ENCODE measurements around the gene IGFBP4.
"Not testable (repeated sequence)": the region's sequence is repeated elsewhere in the genome, so short reads cannot be mapped to it uniquely, and the experiment has no call there.

Gene IGFBP4

DNA sequence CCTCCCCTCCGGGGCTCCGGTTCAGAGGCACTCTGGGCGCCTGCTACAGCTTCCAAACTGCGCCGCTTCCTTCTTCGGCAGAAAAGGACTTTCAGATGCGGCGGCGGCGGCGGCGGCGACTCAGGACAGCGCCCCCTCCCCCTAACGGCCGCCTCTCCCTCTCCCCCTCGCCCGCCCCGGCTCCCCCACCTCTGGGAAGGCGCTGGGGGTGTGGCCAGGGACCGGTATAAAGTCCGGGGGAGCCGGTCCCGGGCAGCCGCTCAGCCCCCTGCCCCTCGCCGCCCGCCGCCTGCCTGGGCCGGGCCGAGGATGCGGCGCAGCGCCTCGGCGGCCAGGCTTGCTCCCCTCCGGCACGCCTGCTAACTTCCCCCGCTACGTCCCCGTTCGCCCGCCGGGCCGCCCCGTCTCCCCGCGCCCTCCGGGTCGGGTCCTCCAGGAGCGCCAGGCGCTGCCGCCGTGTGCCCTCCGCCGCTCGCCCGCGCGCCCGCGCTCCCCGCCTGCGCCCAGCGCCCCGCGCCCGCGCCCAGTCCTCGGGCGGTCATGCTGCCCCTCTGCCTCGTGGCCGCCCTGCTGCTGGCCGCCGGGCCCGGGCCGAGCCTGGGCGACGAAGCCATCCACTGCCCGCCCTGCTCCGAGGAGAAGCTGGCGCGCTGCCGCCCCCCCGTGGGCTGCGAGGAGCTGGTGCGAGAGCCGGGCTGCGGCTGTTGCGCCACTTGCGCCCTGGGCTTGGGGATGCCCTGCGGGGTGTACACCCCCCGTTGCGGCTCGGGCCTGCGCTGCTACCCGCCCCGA is at the start of gene IGFBP4:
TSS of gene IGFBP4 (plus strand) at position 255 of the 792 bp plus-strand sequence. CDS start at position 541, 286 bp downstream.
- peak; percentile 83 for DNase-seq

GRCh38 chr17:40399185-40399584 is 44.1 kb upstream of the IGFBP4 start:
- DNase-seq, result peak; percentile 8

DNA sequence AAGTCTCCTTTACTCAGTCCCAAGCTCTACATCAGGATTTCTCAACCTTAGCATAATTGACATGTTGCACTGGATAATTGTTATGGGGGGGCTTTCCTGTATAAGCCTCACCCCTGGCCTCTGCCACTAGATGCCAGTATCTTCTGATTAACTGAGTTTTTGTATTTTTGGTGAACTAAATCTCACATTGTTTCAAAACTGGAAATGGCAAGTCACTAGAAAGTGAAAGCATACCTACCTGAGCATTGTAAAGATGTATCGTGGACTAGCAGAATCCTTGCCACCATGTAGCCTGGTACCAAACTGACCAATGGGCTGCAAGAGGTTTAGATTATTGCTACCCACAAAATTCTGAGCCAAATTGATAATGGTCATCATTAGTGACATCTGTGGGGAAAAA is 40.6 kb upstream of the IGFBP4 start:
- no peak for DNase-seq

GRCh38 chr17:40404003-40404402 is 39.2 kb upstream of the IGFBP4 start:
- no peak for DNase-seq

- DNase-seq, result no peak
Observed at GRCh38 chr17:40407460-40407859, 35.8 kb upstream of the IGFBP4 start.

DNA sequence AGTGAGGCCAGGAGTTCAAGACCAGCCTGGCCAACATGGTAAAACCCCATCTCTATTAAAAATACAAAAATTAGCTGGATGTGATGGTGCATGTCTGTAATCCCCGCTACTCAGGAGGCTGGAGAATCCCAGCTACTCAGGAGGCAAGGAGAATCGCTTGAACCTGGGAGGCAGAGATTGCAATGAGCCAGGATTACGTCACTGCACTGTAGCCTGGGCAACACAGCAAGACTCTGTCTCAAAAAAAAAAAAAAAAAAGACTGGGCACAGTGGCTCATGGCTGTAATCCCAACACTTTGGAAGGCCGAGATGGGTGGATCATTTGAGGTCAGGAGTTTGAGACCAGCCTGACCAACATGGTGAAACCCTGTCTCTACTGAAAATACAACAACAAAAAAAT is 33.7 kb upstream of the IGFBP4 start:
- DNase-seq, result not testable (repeated sequence)

GRCh38 chr17:40410082-40410481 is 33.2 kb upstream of the IGFBP4 start:
- DNase-seq, result no peak

- DNase-seq, result no peak
Observed at GRCh38 chr17:40411821-40412220, 31.4 kb upstream of the IGFBP4 start.

GRCh38 chr17:40412880-40413279 is 30.4 kb upstream of the IGFBP4 start:
- DNase-seq, result no peak

GRCh38 chr17:40414312-40414711 is 28.9 kb upstream of the IGFBP4 start:
- DNase-seq, result not testable (repeated sequence)

DNA sequence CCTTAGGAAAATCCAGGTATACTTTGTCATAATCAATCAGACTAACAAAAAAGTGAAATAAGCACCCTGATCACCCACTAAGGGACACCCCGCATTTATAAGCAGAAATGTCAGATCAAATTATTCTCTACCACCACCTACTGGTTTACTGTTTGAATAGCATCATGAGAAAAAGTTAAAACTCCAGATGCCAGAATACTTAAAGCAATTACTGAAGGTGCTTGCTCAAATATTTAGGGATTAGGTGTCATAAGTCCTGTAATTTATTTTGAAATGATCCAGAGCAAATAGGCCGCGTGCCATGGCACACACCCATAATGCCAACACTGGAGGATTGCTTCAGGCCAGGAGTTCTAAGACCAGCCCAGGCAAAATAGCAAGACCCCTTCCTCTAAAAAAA is 27.9 kb upstream of the IGFBP4 start:
- no peak for DNase-seq

DNA sequence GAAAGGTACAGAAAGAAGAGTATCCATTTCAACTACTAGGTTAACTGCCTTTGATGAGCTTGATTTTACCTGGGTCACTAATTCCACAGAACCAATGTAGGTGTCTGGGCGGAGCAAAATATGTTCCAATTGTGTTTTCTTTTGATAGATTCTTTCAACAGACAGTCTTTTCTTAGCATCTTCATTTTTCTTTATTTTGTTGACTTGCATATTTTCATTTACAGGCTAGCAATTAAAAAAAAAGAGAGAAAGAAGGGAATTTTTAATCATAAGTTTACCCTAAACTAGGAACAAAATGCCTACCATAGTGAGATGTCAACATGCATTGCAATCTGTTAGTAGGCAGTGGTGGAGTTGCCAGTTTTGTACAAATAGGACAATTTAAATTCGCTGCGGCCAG is 26.6 kb upstream of the IGFBP4 start:
- DNase-seq, result no peak

GRCh38 chr17:40417258-40417608 is 26.0 kb upstream of the IGFBP4 start:
- DNase-seq, result peak; percentile 32

- DNase-seq, result peak; percentile 94
Observed at GRCh38 chr17:40417609-40418427, 25.4 kb upstream of the IGFBP4 start, which contains the start of gene TOP2A. TSS of gene TOP2A (minus strand) at chr17:40417896. CDS start at chr17:40417791, 105 bp downstream.

DNA sequence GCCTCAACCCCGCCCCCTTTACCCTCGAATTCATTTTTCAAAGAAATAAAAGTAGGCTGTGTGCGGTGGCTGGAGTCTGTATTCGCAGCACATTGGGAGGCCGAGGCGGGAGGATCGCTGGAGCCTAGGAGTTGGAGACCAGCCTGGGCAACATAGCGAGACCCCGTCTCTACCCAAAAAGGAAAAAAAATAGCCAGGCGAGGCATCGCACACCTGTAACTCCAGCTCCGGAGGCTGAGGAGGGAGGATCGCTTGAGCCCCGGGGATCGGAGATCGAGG is 24.9 kb upstream of the IGFBP4 start:
- no peak for DNase-seq

DNA sequence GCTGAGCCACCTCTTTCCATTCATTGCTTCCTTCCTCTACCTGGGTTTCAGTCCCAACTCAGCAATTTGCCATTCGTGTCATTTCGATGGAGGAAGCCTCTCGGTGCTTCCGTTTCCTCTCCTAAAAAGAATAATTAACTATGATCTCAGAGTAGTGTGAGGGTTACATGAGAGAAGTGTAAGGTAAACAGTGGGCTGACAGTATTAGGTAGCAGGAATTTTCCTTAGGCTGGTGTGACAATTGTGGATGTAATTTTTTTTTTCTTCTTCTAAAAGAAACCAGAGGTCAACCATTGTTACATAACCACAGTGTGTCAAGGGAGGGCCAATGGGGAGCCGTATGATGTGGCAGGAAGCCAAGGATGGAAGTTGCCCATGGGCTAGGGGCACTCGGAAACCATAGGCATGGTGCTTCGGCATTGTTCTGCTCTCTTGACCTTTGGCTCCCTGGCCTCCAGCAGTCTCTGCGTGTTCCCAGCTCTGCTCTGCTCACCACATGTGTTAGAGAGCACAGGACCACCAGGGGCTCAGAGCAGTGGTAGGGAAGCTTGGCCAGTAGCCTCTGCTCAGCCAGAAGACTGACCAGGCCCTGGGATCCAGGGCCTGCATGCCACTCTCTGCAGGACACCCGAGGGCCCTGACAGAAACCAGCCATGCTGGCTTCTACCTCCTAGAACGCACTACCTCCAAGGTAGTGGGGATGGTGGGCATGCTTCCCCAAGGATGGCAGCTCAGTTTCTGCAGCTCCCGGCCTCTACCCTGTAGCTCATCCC is 23.5 kb upstream of the IGFBP4 start:
- DNase-seq, result peak; percentile 24

DNA sequence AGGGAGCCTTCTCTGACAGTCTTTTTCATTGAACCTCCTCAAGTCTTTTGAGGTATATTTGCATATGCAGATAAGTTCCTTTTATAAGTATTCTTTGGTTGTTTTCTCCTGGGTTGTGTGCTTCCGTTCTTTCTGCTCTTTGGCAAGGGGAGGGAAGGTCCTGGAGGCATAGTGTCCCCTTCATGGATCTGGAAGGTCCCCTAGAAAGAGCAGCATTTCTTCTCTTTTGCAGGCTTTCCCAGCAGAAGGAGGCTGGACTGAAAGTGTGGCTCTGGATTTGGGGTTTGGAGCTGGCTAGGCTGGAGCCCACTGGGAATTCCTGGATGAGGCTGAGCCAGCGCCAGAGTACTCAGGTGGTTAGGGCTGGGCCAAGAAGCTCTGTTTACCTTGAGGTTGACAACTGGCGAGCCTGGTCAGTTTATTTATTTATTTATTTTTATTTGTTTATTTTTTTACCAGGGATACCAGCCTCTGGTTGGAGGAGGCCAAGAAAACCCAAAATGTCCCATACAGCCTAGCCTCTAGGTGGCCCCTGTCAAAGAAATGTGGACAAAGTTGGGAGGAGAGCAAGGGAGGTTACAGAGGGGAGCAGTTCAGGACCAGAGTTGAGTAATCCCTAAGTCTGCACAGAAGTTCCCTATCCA is 20.1 kb upstream of the IGFBP4 start:
- DNase-seq, result no peak

GRCh38 chr17:40425741-40426140 is 17.5 kb upstream of the IGFBP4 start:
- no peak for DNase-seq

DNA sequence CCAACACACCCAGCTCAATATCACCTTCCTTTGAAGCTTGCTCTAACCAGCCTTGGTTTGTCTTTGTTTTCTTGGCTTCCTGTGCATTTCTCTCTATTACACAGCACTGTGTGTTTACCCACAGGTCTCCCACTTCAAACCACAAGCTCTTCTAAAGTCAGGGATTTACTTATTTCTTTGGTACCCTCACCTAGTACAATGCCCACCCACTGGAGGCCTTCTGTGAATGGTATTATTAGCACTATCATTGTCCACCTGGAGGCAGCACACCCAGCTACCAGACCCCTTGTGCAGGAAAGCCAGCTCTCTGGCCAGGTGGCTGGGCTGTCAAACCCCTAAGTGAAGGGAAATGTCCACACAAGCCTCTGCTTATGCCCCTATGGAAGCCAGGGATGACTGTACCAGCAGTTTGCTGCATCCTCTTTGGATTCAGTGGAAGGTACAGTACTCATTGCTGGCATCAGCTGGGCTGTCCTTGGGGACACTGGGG is 16.2 kb upstream of the IGFBP4 start:
- DNase-seq, result peak; percentile 29

- no peak for DNase-seq
Observed at GRCh38 chr17:40430272-40431230, 12.7 kb upstream of the IGFBP4 start.

DNA sequence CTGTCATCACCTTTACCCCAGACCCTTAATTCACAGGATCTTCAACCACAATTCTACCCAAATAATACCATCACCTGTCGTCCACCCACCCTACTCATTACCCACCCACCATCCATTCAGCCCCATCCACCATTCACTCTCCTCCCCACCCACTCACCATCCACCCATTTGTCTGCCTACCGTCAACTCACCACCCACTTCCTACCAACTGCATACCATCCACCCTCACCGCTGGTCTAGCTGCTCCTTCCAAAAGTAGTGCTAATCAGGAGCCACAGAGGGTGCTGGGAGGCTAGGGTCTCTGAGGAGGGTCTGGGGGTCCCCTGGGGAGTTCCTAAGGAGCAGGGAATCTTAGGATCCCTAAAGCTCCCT is 12.0 kb upstream of the IGFBP4 start:
- DNase-seq, result no peak

All from CD4-positive, alpha-beta T cell treated with Interleukin-17A for 4 hours (primary cell).